ENCODE data around the gene BRD4. TPM values are rescaled to one million over a fixed set of nuclear protein-coding genes. Genes with fewer than 3 reads are reported as not detected.

BRD4 gene
- polyA plus RNA-seq, 1 donor from 2014 or later = 3.6 TPM

- Histone ChIP-seq H3K27me3 (ENCODE audit: insufficient read depth, low read depth, low read length) (no peaks in the 10 kb centered on the region), H3K9me3 (ENCODE audit: low read length) (no peaks in the 10 kb centered on the region), H3K36me3 (ENCODE audit: insufficient read depth, low read length) (no peaks in the 10 kb centered on the region), H2AFZ (ENCODE audit: low read depth, low read length) (peak within 1 kb of the TSS; percentile 65), H3K27ac (ENCODE audit: low read length) (peak within 1 kb of the TSS; percentile 87), H3K79me2 (replicated peaks; ENCODE audit: insufficient read depth, low read length) (peaks cover 36% of the 10 kb centered on the region), H3K4me2 (ENCODE audit: low read length) (peak within 1 kb of the TSS; percentile 91), H3K9ac (ENCODE audit: low read length) (peak within 1 kb of the TSS; percentile 89), H3F3A (ENCODE audit: insufficient read depth, low read length, poor library complexity, severe bottlenecking) (no peaks in the 10 kb centered on the region), H4K20me1 (ENCODE audit: insufficient read depth) (peaks cover 5% of the 10 kb centered on the region), H3K4me3 (ENCODE audit: low read length) (peak within 1 kb of the TSS; percentile 100), H3K9me2 (ENCODE audit: insufficient read depth, low read length) (no peaks in the 10 kb centered on the region)
- TF ChIP-seq EP300 (conservative IDR thresholded peaks at IDR 0.05; ENCODE audit: poor library complexity, severe bottlenecking) (peak; percentile 37), TAF1 (IDR thresholded peaks at IDR 0.05; ENCODE audit: low read depth) (no peak), EZH2 (IDR thresholded peaks at IDR 0.05; ENCODE audit: borderline replicate concordance, insufficient read depth, low read length, poor library complexity, severe bottlenecking) (no peak), CTCF (IDR thresholded peaks at IDR 0.05; ENCODE audit: poor library complexity, severe bottlenecking) (peak; percentile 31), RAD21 (conservative IDR thresholded peaks at IDR 0.05) (no peak), REST (IDR thresholded peaks at IDR 0.05; ENCODE audit: borderline replicate concordance) (peak; percentile 46), SMC3 (conservative IDR thresholded peaks at IDR 0.05; ENCODE audit: poor library complexity) (no peak), POLR2AphosphoS5 (IDR thresholded peaks at IDR 0.05) (peak; percentile 98), MXI1 (conservative IDR thresholded peaks at IDR 0.05; ENCODE audit: poor library complexity, severe bottlenecking) (peak; percentile 58)
Observed at GRCh38 chr19:15379083-15379998, 47.0 kb upstream of the BRD4 start, which contains the start of gene AKAP8. Gene AKAP8 (minus strand): TSS chr19:15379787. CDS start chr19:15379731, 56 bp downstream.

- Histone ChIP-seq H2AFZ (ENCODE audit: low read depth, low read length) (peak overlapping the region; percentile 65), H3F3A (ENCODE audit: insufficient read depth, low read length, poor library complexity, severe bottlenecking) (no peaks in the 10 kb centered on the region), H3K4me2 (ENCODE audit: low read length) (peak overlapping the region; percentile 91), H3K9me3 (ENCODE audit: low read length) (no peaks in the 10 kb centered on the region), H3K27me3 (ENCODE audit: insufficient read depth, low read depth, low read length) (no peaks in the 10 kb centered on the region), H3K79me2 (replicated peaks; ENCODE audit: insufficient read depth, low read length) (peaks cover 39% of the 10 kb centered on the region), H3K27ac (ENCODE audit: low read length) (peak overlapping the region; percentile 87), H3K4me3 (ENCODE audit: low read length) (peak overlapping the region; percentile 100), H4K20me1 (ENCODE audit: insufficient read depth) (peaks cover 5% of the 10 kb centered on the region), H3K9ac (ENCODE audit: low read length) (peak overlapping the region; percentile 89), H3K36me3 (ENCODE audit: insufficient read depth, low read length) (no peaks in the 10 kb centered on the region), H3K9me2 (ENCODE audit: insufficient read depth, low read length) (no peaks in the 10 kb centered on the region)
- TF ChIP-seq TAF1 (IDR thresholded peaks at IDR 0.05; ENCODE audit: low read depth) = no peak
- TF ChIP-seq SMC3 (conservative IDR thresholded peaks at IDR 0.05; ENCODE audit: poor library complexity) = no peak
- TF ChIP-seq EZH2 (IDR thresholded peaks at IDR 0.05; ENCODE audit: borderline replicate concordance, insufficient read depth, low read length, poor library complexity, severe bottlenecking) = no peak
- TF ChIP-seq EP300 (conservative IDR thresholded peaks at IDR 0.05; ENCODE audit: poor library complexity, severe bottlenecking) = no peak
- no peak for TF ChIP-seq RAD21 (conservative IDR thresholded peaks at IDR 0.05)
- TF ChIP-seq MXI1 (conservative IDR thresholded peaks at IDR 0.05; ENCODE audit: poor library complexity, severe bottlenecking) = peak; percentile 52
- TF ChIP-seq REST (IDR thresholded peaks at IDR 0.05; ENCODE audit: borderline replicate concordance) = peak; percentile 18
- no peak for TF ChIP-seq CTCF (IDR thresholded peaks at IDR 0.05; ENCODE audit: poor library complexity, severe bottlenecking)
- TF ChIP-seq POLR2AphosphoS5 (IDR thresholded peaks at IDR 0.05) = peak; percentile 1
Observed at GRCh38 chr19:15378534-15379082, 46.3 kb upstream of the BRD4 start.

Measured in neural cell (in vitro differentiated cells).